Hindlimb muscle (tissue), 1 donor: ENCODE data around the gene CHAC1. TPM values are rescaled to one million over a fixed set of nuclear protein-coding genes. Genes with fewer than 3 reads are reported as not detected.

Experiments used
- DNase-seq: peaks from one replicate; pipeline ENCODE4 v3.0.0-alpha.2; 2013
- polyA plus RNA-seq: library from polyadenylated mRNA; unstranded; fragments of 120-200 nt; gene quantifications from one replicate; pipeline ENCODE4 v1.2.1, GENCODE V29; 2013; ENCODE audit not compliant: insufficient read length

Gene CHAC1
- polyA plus RNA-seq, 1 donor = 3.1 TPM

GRCh38 chr15:40925495-40925862 is 27.8 kb upstream of the CHAC1 start:
- no peak for DNase-seq

GRCh38 chr15:40925863-40926658 is 27.2 kb upstream of the CHAC1 start:
- no peak for DNase-seq

GRCh38 chr15:40926659-40927494 is 26.4 kb upstream of the CHAC1 start:
- no peak for DNase-seq

- no peak for DNase-seq
These were observed 25.8 kb upstream of the CHAC1 start for GRCh38 chr15:40927495-40927872.

- DNase-seq = no peak
These were observed 25.1 kb upstream of the CHAC1 start for GRCh38 chr15:40927873-40928806.

- DNase-seq = peak; percentile 73
These were observed 24.2 kb upstream of the CHAC1 start, which contains the start of gene DLL4 for GRCh38 chr15:40928821-40929659. Gene DLL4, plus strand, starts transcription at chr15:40929340. Its CDS starts 329 bp downstream, at chr15:40929669.

GRCh38 chr15:40929660-40930429 is 23.4 kb upstream of the CHAC1 start:
- DNase-seq = peak; percentile 59

- DNase-seq = peak; percentile 53
These were observed 22.6 kb upstream of the CHAC1 start for GRCh38 chr15:40930430-40931299.

GRCh38 chr15:40931300-40932142 is 21.8 kb upstream of the CHAC1 start:
- no peak for DNase-seq

- no peak for DNase-seq
These were observed 21.1 kb upstream of the CHAC1 start for GRCh38 chr15:40932156-40932555.

- no peak for DNase-seq
These were observed 20.4 kb upstream of the CHAC1 start for GRCh38 chr15:40932649-40933516.

- no peak for DNase-seq
These were observed 19.8 kb upstream of the CHAC1 start for GRCh38 chr15:40933517-40933902.

GRCh38 chr15:40934457-40934856 is 18.8 kb upstream of the CHAC1 start:
- DNase-seq = no peak

GRCh38 chr15:40936234-40936708 is 17.0 kb upstream of the CHAC1 start:
- no peak for DNase-seq

GRCh38 chr15:40936709-40937666 is 16.3 kb upstream of the CHAC1 start:
- no peak for DNase-seq

- no peak for DNase-seq
These were observed 15.3 kb upstream of the CHAC1 start for GRCh38 chr15:40937762-40938535.
